ENCODE results near the gene MCUR1. TPM values are rescaled to one million over a fixed set of nuclear protein-coding genes. Genes with fewer than 3 reads are reported as not detected.
"Not testable (repeated sequence)": the region's sequence is repeated elsewhere in the genome, so short reads cannot be mapped to it uniquely, and the experiment has no call there.

MCUR1 gene
- polyA plus RNA-seq, 10 donors: 27.0 to 36.6 (median 31.1) TPM

- no peak for DNase-seq
These were observed 17.3 kb upstream of the MCUR1 start for GRCh38 chr6:13831615-13832014.

GRCh38 chr6:13830803-13831202 is 16.4 kb upstream of the MCUR1 start:
- DNase-seq: no peak

GRCh38 chr6:13829419-13829818 is 15.1 kb upstream of the MCUR1 start:
- DNase-seq: not testable (repeated sequence)

GRCh38 chr6:13828656-13829301 is 14.4 kb upstream of the MCUR1 start:
- DNase-seq: not testable (repeated sequence)

GRCh38 chr6:13827032-13827431 is 12.7 kb upstream of the MCUR1 start:
- no peak for DNase-seq

- no peak for DNase-seq
These were observed 11.5 kb upstream of the MCUR1 start for GRCh38 chr6:13825871-13826270.

- no peak for DNase-seq
These were observed 4.0 kb upstream of the MCUR1 start for GRCh38 chr6:13818341-13818740.

- peak in 1 of 3 donors; percentile 37 for DNase-seq
These were observed 700 bp upstream of the MCUR1 start for GRCh38 chr6:13814938-13815575.

GRCh38 chr6:13813621-13814175 is 659 bp downstream of the MCUR1 start:
- DNase-seq: peak; percentile 54 to 91 (median 74)

GRCh38 chr6:13813026-13813425 is 1.3 kb downstream of the MCUR1 start:
- no peak for DNase-seq

- DNase-seq: no peak
These were observed 2.1 kb downstream of the MCUR1 start for GRCh38 chr6:13812359-13812642.

- no peak for DNase-seq
These were observed 2.6 kb downstream of the MCUR1 start for GRCh38 chr6:13811627-13812358.

GRCh38 chr6:13810688-13811446 is 3.5 kb downstream of the MCUR1 start:
- no peak for DNase-seq

GRCh38 chr6:13808801-13809200 is 5.6 kb downstream of the MCUR1 start:
- no peak for DNase-seq

- no peak for DNase-seq
These were observed 6.7 kb downstream of the MCUR1 start for GRCh38 chr6:13807696-13808095.

- no peak for DNase-seq
These were observed 10.8 kb downstream of the MCUR1 start for GRCh38 chr6:13803581-13803980.

GRCh38 chr6:13800615-13801014 is 13.7 kb downstream of the MCUR1 start:
- DNase-seq: no peak

GRCh38 chr6:13796781-13797180 is 17.6 kb downstream of the MCUR1 start:
- no peak for DNase-seq

GRCh38 chr6:13795041-13795750 is 19.2 kb downstream of the MCUR1 start:
- DNase-seq: peak; percentile 77 to 88 (median 77)

GRCh38 chr6:13794184-13794583 is 20.2 kb downstream of the MCUR1 start:
- DNase-seq: peak in 1 of 3 donors; percentile 82

- DNase-seq: no peak
These were observed 24.6 kb downstream of the MCUR1 start for GRCh38 chr6:13789746-13790145.
